Dedifferentiated amniotic fluid mesenchymal stem cell (primary cell): ENCODE results near the gene PRPF8.

Experiments
- DNase-seq: peaks from one replicate; pipeline ENCODE4 v3.0.0-alpha.2; 2016; ENCODE audit errors: extremely low spot score

PRPF8 gene

DNA sequence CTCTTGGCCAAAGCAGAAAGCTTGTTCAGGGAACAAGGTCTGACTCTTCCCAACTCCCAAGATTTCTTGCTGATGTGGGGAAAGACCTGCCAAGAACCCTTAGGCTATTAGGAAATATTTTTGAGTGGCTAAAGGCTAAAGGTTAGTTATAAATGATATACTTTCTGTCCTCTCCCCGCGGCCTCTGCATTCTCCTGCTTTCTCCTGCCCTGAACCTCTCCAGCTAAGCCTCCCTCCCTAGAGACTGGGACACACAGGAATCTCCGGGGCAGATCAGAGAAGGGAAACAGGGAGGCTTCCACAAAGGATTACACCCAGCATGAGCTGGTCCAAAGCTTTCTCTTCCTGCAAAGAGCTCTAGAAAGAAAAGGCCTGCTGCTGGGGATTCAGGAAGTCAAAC, 58.3 kb downstream of the PRPF8 start:
- no peak for DNase-seq

DNA sequence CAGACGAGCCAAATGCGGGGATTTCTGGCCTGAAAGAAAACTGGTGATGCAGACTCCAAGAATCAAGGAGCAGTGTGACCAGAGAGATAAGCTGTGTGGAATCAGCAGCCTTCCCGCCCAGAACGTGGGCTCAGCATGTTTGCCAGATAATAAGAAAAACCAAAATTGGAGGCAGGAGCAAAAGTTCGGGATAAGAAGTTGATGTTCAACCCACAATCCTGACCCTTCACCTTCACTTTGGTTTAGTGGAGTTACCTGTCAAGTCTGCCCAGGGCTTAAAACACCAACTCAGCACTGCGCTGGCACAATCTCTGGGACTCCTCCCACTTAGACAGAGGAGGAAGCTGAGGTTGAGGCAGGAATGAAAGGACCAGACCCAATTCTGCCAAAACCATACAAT, 59.1 kb downstream of the PRPF8 start:
- no peak for DNase-seq

DNA sequence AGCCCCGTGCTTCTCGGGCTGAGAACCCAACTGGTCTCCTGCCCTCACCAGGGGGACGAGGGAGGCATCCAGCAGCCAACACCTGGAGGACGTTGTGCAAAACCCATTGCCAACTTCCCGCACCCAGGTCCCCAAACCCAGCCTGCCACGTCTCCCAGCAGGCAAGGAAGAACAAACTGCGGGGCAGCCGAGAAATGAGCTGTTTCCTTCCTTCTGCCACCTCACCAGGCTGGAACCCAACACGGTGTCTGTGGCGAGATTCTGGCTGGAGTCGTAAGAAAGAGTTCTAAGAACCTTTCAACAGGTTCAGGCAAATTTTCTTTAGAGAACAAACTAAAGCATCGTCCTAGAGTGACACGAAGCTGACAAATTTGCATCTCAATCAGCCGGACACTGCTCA, 59.6 kb downstream of the PRPF8 start:
- no peak for DNase-seq

DNA sequence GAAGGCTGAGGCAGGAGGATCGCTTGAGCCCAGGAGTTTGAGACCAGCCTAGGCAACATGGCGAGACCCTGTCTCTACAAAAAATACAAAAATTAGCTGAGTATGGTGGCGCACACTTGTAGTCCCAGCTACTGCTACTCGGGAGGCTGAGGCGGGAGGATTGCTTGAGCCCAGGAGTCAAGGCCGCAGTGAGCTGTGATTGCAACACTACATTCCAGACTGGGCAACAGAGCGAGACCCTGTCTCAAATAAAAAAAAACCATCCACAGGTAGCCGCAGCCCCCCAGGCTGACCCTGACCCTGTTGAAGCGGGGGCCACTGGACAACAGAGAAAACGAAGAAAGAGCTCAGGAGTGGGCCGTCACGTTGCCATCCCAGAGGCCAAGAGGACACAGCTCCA, 60.0 kb downstream of the PRPF8 start:
- DNase-seq: no peak

DNA sequence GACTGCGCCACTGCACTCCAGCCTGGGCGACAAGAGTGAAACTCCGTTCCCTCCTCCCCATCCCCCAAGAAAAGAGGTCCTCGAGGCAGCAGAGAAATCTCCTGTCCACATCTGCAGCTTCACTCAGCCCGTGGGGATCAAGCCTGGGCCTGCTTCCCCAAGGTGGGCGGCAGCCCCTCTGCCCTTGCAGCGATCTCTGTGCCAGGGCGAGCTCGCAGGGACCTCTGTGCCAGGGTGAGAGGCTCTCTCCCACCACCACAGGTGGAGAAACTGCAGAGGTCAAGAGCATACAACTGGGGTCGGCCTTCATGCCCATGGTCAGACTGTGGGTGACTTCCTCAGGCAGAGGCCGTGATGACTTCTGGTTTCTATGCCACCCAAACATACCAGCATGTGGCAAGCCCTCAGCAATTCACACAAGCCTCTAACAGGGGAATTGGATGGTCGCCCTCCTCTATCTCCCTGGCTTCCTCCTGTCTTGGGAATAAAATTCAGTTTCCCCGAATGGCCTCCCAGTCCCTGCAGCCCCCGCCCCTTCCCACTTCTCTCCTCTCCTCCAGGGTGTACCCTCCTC, 61.5 kb downstream of the PRPF8 start:
- DNase-seq: no peak

DNA sequence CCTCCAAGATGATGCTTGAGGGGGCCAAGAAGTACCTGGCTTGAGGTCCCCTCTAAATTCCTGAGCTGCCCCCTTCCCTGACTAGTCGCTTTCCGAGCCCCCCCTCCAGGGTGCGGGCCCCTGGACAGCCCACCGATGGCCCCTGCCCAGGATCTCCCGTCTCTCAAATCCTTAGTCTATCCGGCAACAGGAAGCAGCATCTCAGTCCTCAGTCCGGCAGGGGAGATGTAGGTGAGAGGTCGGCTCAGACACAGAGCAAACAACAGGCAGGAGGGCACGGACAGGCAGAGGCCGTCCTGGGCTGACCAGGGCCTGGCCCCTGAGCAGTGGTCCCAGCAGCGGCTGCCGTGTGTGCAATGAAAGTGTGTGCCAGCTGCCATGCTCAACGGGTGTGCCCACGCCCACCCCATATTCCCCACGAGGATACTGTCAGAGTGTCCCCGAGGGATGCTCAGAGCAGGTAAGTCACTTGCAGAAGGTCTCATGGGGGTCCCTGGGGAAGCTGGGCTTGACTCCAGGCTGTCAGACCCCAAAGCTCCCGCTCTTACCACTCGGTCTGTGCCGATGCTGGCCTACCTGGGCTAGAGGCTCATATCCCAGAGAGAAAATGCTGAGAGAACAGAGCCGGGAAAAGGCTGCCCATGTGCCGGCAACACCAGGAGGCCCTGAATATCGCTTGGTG, 63.3 kb downstream of the PRPF8 start:
- DNase-seq: no peak

DNA sequence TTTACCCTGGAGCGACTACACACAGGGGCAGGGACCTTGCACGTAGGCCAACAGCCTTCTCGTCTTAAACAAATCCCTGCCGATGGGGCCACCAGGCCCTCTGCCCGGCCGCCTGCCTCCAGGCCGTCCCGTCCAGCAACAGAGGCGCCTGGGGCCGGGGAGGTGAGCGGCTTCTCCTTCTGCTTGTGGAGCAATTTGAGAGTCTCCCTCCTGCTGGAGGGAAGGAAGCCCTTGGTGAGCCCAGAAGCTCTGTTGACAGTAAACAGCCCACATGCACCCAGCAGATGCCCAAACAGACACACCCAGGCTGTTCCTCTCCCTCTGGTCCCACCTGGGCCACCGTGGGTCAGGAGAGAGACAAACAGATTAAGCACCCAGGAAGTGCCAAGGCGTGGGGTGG, 64.2 kb downstream of the PRPF8 start:
- no peak for DNase-seq

DNA sequence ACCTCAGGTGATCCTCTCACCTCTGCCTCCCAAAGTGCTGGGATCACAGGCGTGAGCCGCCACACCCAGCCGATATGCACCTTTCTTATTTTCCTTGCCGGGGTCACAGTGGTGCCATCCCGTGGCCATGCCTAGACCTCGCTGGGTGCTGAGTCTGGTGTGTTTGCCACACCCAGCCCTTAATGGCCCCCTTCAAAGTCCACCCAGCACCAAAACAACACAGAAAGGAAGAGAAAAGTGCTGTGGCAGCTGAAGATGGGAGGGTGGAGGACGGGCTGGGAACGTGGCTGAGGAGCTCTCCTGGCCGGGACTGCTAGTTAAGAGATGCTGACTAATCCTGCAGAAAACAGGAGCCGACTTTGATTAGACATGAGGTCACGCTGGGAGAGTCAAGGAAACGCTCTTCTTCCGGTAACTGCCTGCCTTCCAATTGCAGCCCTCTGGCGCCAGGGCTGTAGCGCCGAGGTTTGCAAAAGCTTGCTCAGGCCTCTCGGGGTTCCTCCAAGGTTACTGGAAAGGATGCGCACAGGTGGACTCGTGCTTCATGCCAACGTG, 67.0 kb downstream of the PRPF8 start:
- DNase-seq: peak; percentile 34

DNA sequence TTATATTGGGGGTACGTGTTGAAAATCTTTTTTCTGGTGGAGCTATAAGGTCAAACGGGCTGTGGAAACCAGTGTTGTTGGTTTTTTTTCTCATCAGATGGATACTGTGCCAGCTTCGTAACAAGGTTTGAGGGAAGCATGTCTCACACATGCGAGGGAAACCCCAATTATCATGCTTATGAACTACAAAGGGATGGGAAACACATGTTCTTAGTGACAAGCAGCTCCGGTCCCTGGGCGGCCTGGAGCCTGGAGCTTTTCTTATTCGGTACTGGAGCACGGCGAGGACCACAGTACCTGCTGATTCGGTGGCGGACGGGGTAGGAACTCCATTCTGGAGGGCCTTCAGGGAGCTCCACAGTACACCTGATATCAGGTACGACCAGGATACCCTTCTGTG, 68.6 kb downstream of the PRPF8 start:
- DNase-seq: no peak

DNA sequence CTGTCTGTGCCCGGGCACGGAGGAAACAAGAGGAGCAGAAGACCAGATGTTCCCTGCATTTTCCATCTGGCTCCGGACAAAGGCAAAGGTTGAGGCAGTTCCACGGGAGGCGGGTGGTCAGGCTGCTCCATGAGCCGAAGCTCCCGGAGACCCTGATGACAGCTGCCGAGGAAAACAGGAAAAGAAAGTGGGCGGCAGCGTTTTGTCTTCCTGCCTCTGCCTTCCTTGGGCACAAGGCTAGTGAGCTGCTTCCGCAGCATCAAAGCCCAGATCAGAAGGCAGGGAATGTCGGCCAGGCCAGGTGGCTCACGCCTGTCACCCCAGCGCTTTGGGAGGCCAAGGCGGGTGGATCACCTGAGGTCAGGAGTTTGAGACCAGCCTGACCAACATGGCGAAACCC, 72.3 kb downstream of the PRPF8 start:
- DNase-seq: no peak

DNA sequence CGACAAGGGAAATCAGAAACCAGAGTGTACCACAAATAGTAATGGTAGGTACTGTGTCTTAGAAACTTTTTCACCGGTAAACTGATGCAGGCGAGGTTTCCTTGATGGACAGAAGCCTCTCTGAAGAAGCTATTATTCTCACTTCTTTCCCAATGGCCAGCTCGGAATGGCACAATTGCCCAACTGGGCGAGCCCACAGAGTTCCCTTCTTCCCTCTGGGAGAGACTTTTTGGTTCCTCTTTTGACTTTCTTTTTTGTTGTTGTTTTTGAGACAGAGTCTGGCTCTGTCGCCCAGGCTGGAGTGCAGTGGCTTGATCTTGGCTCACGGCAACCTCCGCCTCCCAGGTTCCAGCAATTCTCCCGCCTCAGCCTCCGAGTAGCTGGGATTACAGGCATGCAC, 73.0 kb downstream of the PRPF8 start:
- DNase-seq: no peak

DNA sequence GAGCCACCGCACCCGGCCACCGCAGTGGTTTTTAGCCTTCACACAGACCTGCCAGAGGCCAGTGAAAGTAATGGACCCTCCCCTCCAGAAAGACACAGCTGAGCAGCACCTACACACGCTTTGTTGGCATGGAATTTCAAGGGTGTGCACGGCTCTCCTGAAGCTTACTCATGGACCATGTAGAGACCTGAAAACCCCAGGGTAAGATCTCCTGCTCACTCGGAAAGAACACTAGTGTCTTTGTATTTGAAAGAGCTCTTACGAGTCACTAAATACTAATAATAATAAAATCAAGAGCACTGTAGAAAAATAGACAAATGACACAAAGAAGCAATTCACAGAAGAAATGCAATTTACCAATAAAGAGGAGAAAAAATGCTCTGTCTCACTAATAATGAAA, 76.0 kb downstream of the PRPF8 start:
- DNase-seq: no peak

DNA sequence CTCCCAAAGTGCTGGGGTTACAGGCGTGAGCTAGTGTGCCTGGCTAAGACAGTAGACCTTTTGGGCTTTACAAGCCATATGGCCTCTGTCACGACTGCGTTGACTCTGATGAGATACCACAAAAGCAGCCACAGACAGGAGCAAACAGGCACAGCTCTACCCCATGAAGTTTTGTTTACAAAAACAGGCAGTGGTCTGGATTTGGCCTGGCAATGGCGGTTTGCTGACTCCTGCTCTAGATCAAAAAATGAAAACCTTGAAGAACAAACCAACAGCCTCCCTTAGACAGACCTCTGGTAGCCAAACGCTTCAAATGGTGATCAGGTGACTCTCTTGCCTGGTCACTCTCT, 76.7 kb downstream of the PRPF8 start:
- DNase-seq: no peak

DNA sequence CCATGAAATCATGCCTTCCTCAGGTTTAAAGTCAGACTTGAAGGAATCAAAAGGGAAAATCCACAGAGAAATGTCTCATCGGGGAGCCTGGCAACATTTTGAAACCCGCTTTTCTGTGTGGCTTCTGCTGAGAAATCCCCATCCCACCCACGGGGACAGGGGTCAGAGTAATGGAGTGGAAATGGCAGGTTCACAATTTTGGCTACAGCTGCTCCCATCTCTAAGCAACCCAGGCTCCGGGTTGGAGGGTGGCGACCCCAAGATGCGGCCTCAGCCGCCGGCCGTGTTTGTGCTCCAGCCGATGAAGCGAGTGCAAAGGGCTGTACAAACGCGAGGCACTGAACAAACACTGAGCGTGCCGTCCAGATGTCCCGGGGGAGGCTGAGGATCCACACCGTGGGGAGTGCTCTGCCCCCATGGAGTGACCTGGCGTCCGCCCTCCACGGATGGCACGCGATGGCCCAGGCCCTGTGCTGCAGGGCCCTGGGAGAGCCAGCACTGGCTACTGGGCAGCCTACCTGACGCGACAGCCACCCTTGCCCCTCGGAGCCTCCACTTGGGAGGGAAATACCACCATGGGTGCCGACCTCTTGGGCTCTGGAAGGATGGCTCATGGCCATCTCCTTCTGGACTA, 78.2 kb downstream of the PRPF8 start:
- DNase-seq: no peak

DNA sequence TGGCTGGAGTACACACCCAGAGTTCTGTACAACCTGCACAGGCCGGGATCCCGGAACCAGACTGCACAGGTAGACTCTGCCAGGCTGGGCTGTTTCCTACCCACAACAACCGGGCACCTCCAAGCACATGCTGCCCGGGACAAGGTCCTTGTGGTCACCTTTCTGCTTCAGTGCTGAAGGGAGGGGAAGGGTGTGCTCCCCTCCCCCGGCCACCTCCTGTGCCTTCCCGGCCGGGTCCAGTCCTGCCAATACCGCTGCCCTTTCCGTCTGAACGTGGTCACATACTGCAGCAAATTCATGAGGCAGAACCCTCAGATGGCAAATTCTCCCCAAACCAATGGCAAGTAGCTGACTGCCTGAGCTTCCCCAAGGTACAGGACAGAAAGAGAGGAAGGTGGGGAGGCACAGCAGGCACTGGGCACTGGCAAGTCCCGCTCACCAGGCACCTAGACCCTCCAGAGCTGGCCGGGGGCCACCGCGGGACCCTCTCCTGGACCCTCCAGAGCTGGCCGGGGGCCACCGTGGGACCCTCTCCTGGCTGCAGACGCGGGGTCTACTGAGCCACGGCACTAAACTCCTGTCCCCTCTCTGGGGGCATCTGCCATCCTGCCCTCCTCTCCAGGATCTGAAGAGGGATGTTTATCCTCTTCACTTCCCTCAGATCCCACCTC, 78.9 kb downstream of the PRPF8 start:
- no peak for DNase-seq

DNA sequence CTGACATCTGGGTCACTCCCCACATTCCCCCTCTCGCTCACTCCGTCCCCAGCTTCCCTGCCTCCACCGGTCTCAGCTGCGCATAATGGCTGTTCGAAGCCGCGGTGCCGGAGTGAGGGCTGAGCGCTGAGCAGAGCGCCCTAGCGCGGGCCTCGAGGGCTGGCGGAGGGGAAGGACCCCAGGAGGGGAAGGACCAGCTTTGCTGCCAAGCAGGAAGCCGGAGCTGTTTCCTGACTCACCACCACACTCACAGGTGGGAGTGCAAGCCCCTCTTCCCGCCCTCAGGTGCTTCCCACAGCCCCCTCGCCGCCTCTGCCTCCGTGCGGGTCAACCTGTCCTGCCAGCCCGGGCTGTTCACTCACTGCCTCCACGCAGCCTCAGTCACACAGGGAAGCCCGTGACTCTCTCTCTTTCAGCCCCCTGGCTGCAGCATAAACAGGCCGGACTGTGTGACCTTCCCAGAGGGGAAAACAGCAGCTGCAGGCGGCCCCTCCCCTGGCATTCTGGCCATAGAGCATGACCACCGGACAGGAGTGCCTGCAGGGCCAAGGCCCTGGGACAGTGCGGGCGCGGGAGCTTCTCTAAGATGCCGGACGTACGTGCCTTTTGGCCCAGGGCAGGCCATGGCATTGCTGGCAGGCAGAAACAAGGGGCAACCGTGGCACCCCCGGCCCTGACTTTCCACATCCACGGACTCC, 79.7 kb downstream of the PRPF8 start:
- DNase-seq: no peak

DNA sequence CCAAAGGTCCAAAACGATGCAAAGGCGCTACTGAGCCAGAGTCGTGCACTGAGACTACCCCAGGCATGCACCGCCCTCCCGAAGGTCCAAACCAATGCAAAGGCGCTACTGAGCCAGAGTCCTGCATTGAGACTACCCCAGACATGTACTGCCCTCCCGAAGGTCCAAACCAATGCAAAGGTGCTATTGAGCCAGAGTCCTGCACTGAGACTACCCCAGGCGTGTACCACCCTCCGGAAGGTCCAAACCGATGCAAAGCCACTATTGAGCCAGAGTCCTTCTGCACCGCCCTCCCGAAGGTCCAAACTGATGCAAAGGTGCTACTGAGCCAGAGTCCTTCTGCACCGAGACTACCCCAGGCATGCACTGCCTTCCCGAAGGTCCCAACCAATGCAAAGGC, 83.1 kb downstream of the PRPF8 start:
- no peak for DNase-seq
